GM21737 (cell line): ENCODE measurements around the gene LCA5L.

Source experiments
- ATAC-seq: cut with Tn5 transposase; IDR thresholded peaks from one replicate; pipeline ENCODE4 v1.9.1; 2021; ENCODE audit warnings: mild to moderate bottlenecking, moderate library complexity; ENCODE audit not compliant: unreplicated experiment

LCA5L gene

DNA sequence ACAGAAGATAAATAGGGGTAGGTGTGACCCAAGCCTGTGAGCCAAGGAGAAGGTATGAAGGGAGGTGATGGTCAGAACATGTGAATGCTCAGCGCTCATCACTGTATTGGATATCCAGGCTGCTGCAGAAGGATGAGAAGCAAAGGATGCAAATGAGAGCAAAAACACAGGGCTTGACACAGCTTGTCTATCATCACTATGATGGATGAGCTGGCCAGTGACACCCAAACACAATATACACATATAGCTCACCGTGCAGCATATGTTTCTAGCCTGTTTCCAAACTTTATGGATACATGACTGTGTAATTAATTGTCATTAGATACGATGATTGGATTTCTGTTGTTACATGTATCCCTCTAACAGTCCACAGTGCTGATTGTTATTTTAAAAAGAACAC is 82.8 kb downstream of the LCA5L start:
- no peak for ATAC-seq

DNA sequence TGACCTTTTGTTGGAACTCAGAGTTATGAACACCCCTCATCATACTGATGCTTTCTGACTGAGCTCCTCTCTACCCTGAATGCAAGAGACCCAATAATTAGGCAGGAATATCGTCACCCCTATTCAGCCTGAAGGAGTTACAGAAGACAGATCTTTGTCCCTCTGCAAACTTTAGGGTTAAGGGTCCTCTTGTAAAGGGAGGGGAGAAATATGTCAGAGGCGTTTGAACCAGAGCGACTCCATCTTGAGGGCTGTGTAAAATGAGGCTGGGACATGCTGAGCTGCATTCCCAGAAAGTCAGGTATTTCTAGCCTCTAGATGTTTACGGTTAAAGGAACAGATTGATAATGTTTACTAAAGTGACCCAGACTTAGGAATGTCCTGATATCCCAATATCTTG is 86.2 kb downstream of the LCA5L start:
- ATAC-seq = no peak
